NB4 (cell line): ENCODE results near the gene ASAP2.

Experiments
- CTCF ChIP-seq: IDR thresholded peaks from one replicate; pipeline ENCODE4 v1.5.1; 2012; ENCODE audit warnings: low read depth, low read length
- POLR2A ChIP-seq: IDR thresholded peaks from 2 replicates; pipeline ENCODE4 v1.6.1; 2011; ENCODE audit warnings: mild to moderate bottlenecking; ENCODE audit not compliant: insufficient read length; ENCODE audit errors: extremely low read depth

- TF ChIP-seq POLR2A, result no peak
- TF ChIP-seq CTCF, result no peak
Observed at GRCh38 chr2:9220201-9220600, 13.6 kb downstream of the ASAP2 start.
